ENCODE measurements around the gene KHDC4. TPM values are rescaled to one million over a fixed set of nuclear protein-coding genes. Genes with fewer than 3 reads are reported as not detected.

Gene KHDC4
- total and polyA plus RNA-seq, 9 of the 15 experiments (the other 6 are each of a cell fraction or from before 2014, with no cell fraction given) = 12.1 to 185 (median 65.6) TPM

DNA sequence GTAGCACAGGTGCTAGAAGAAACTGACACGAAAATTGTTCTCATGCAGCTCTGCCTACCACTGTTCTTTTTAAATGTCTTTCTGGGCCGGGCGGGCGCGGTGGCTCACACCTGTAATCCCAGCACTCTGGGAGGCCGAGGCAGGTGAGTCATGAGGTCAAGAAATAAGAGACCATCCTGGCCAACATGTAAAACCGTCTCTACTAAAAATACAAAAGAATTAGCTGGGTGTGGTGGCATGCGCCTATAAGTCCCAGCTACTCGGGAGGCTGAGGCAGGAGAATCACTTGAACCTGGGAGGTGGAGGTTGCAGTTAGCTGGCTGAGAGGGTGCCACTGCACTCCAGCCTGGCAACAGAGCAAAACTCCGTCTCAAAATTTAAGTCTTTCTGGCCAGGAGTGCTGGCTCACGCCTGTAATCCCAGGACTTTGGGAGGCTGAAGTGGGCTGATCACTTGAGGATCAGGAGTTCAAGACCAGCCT lies 22.1 kb downstream of the KHDC4 start (continued):
- no peak for TF ChIP-seq ZBTB17 (CRISPR knock-in tag; IDR thresholded peaks at IDR 0.05)
- TF ChIP-seq SUPT5H (IDR thresholded peaks at IDR 0.05) = peak; percentile 74; the same call in 1 of the 2 replicates

DNA sequence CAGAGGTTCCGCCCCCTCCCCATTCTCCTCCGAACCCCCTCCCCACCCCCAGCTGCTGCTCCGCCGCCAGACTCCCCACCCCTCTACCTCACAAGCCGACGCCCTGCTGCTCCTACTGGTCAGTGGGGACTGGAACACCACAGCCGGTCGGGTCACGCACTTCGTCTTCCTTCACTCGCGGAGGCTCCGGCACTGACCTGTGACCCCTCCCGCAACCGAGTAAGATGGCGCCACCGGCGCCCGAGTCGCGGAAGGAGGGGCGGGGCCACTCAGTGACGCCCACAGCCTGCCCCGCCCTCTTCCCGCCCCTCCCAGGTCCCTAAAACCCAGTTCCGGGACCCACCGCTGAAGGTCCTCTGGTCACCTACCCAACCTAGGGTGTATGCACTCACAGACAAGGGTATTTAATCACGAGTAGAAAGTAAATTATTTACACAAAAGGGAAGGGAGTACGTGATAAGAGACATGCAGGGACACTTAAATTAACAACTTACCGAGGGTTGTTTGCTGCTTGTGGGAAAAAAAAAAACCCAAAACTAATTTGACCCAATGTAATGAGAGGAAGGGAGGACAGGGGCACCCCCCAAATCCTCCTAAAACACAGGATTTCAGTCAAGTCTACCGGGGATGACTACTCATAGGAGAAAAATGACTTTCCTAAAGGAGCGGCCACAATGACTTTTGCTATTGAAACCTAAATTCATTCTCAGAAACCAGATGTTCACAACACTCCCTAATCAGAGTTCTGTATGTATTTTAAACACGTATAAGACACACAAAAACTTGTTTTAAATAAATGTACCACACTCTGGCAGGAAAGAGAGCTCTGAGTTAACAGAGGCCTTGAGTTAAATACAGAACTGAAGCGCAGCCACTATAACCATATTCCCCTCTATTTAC lies 22.8 kb downstream of the KHDC4 start, which contains the start of gene RIT1:
RIT1 (minus strand) TSS at position 194 of the 900 bp plus-strand sequence. CDS start 588 bp downstream, outside the sequence.
- Histone ChIP-seq H3K27ac (ENCODE audit: extremely low read depth, low read depth, low read length) (peak within 1 kb of the TSS; percentile 73), H3K36me3 (ENCODE audit: control insufficient read depth, insufficient read depth, low read length) (peaks cover 73% of the 10 kb centered on the region), H3K27me3 (ENCODE audit: control insufficient read depth in 2 of 2, insufficient read depth in 2 of 2, low read length in 2 of 2) (no peaks in the 10 kb centered on the region), H4K20me1 (replicated peaks; ENCODE audit: control insufficient read depth, insufficient read depth, low read length) (no peaks in the 10 kb centered on the region), H3K9ac (ENCODE audit: insufficient read depth in 1 of 2, low read depth in 2 of 2, low read length in 2 of 2) (peak within 1 kb of the TSS; percentile 75 to 85), H3K9me3 (replicated peaks; ENCODE audit: control insufficient read depth, insufficient read depth, low read depth, low read length) (no peaks in the 10 kb centered on the region), H3K79me2 (ENCODE audit: control insufficient read depth, insufficient read depth, low read length) (peaks cover 22% of the 10 kb centered on the region), H3K4me2 (ENCODE audit: insufficient read depth, low read length) (peak within 1 kb of the TSS; percentile 85), H3K9me1 (ENCODE audit: control insufficient read depth, insufficient read depth, low read length) (no peaks in the 10 kb centered on the region), H3K4me3 (peak within 1 kb of the TSS; percentile 48), H2AFZ (ENCODE audit: low read depth, low read length) (peak within 1 kb of the TSS; percentile 73), H3K4me1 (replicated peaks in 1 of 2; ENCODE audit: control insufficient read depth in 2 of 2, insufficient read depth in 2 of 2, low read length in 2 of 2) (peaks cover 3 to 7% of the 10 kb centered on the region in 2 experiments; a peak in 2 of 5 replicates)
- in situ Hi-C loops (cut with MboI) = no loop called here
- POLR2A ChIA-PET = interaction anchor here (0.7 to 5.7 kb wide), 4 partner anchors 8 to 21 kb away, joined by 3 to 36 read pairs (median 4); no protein-coding TSS in a partner anchor
- ATAC-seq (peak; percentile 95), FAIRE-seq (peak; percentile 96), DNase-seq (ENCODE audit: extremely low read depth in 1 of 4, low spot score in 3 of 4) (peak; percentile 91 to 95 (median 94))
- no TSS peak for BruUV-seq (replicated peaks)
- WGBS (ENCODE audit: insufficient coverage, low coverage, missing lambda C conversion rate) = 6% methylated on average over 28 of the region's 34 CpGs
- CTCF ChIA-PET (ENCODE audit: low intra/inter-chr PET ratio) = no interaction called here
- intact Hi-C loops (cut with micrococcal nuclease) = loop anchor here (2.0 to 5.0 kb wide), 2 partner anchors 55 to 79 kb away; partner anchors contain the start of gene GON4L
- no peak for TF ChIP-seq ZNF778 (CRISPR knock-in tag; IDR thresholded peaks at IDR 0.05)
- TF ChIP-seq, protein P1, sequence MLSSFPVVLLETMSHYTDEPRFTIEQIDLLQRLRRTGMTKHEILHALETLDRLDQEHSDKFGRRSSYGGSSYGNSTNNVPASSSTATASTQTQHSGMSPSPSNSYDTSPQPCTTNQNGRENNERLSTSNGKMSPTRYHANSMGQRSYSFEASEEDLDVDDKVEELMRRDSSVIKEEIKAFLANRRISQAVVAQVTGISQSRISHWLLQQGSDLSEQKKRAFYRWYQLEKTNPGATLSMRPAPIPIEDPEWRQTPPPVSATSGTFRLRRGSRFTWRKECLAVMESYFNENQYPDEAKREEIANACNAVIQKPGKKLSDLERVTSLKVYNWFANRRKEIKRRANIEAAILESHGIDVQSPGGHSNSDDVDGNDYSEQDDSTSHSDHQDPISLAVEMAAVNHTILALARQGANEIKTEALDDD (IDR thresholded peaks at IDR 0.05) = peak; percentile 21; the same call in 1 of the 2 replicates
- no peak for TF ChIP-seq SLC30A9 (CRISPR knock-in tag; IDR thresholded peaks at IDR 0.05)
- peak; percentile 82 for TF ChIP-seq HMGN3 (IDR thresholded peaks at IDR 0.05; ENCODE audit: borderline replicate concordance, extremely low read depth, insufficient read length, low read depth, low read length)
- no peak for TF ChIP-seq SAP30 (IDR thresholded peaks at IDR 0.05; ENCODE audit: borderline replicate concordance, insufficient read depth, low read depth, low read length, poor library complexity, severe bottlenecking)
- 0 out of 2 replicates have a peak, but pooled peaks have one; percentile 43 for TF ChIP-seq ZNF175 (CRISPR knock-in tag; IDR thresholded peaks at IDR 0.05; ENCODE audit: low read depth)
- TF ChIP-seq HSF4 (CRISPR knock-in tag; IDR thresholded peaks at IDR 0.05; ENCODE audit: borderline replicate concordance) = no peak
- TF ChIP-seq, protein P2, sequence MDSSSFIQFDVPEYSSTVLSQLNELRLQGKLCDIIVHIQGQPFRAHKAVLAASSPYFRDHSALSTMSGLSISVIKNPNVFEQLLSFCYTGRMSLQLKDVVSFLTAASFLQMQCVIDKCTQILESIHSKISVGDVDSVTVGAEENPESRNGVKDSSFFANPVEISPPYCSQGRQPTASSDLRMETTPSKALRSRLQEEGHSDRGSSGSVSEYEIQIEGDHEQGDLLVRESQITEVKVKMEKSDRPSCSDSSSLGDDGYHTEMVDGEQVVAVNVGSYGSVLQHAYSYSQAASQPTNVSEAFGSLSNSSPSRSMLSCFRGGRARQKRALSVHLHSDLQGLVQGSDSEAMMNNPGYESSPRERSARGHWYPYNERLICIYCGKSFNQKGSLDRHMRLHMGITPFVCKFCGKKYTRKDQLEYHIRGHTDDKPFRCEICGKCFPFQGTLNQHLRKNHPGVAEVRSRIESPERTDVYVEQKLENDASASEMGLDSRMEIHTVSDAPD (CRISPR knock-in tag; IDR thresholded peaks at IDR 0.05) = no peak
- peak; percentile 83 for TF ChIP-seq POLR2H (tag; IDR thresholded peaks at IDR 0.05; ENCODE audit: low read depth)
- peak; percentile 54 for TF ChIP-seq KDM5B (IDR thresholded peaks at IDR 0.05; ENCODE audit: insufficient replicate concordance, low read depth, low read length)
- TF ChIP-seq RBBP5 (IDR thresholded peaks at IDR 0.05; ENCODE audit: borderline replicate concordance, insufficient read depth, low read length, poor library complexity, severe bottlenecking) = no peak
- TF ChIP-seq RBM34 (IDR thresholded peaks at IDR 0.05; ENCODE audit: borderline replicate concordance, insufficient read depth, low read length) = no peak

Data from K562 (cell line).